Esophagus muscularis mucosa (tissue), 4 donors: ENCODE results near the gene LTB4R2. TPM values are rescaled to one million over a fixed set of nuclear protein-coding genes. Genes with fewer than 3 reads are reported as not detected.

Experiments used
- DNase-seq: peaks from one replicate; pipeline ENCODE4 v3.0.0-alpha.2; 2017; ENCODE audit errors: extremely low spot score
- H3K27ac ChIP-seq, 4 donors: fragments of 200-600 bp; sonication (generic); replicated peaks in 1 of 4; 1 replicate in 3 of 4; 2 replicates in 1 of 4; pipeline ENCODE4 v1.5.1; 2016 to 2019; ENCODE audit warnings: mild to moderate bottlenecking in 1 of 4
- H3K27me3 ChIP-seq, 4 donors: fragments of 200-600 bp; sonication (generic); one replicate each; pipeline versions ENCODE4 v1.5.1 to v1.6.0; 2016 to 2019
- H3K36me3 ChIP-seq, 4 donors: fragments of 200-600 bp; sonication (generic); one replicate each; pipeline ENCODE4 v1.5.1; 2016 to 2019
- H3K4me1 ChIP-seq, 4 donors: fragments of 200-600 bp; sonication (generic); one replicate each; pipeline ENCODE4 v1.5.1; 2016 to 2019
- H3K4me3 ChIP-seq, 4 donors: fragments of 200-600 bp; sonication (generic); 1 replicate in 2 of 4; 2 replicates in 2 of 4; pipeline ENCODE4 v1.5.1; 2016 to 2019; ENCODE audit warnings: mild to moderate bottlenecking in 4 of 4, moderate library complexity in 1 of 4
- H3K9me3 ChIP-seq, 4 donors: fragments of 200-600 bp; sonication (generic); 1 replicate in 3 of 4; 2 replicates in 1 of 4; pipeline ENCODE4 v1.5.1; 2016 to 2019
- EP300 ChIP-seq: sonication (generic); formaldehyde crosslinking; IDR thresholded peaks from one replicate; pipeline ENCODE4 v1.6.1; 2017; ENCODE audit warnings: antibody characterized with exemption
- POLR2A ChIP-seq: fragments of 450-650 bp; IDR thresholded peaks from one replicate; pipeline ENCODE4 v1.6.1; 2017; ENCODE audit warnings: antibody characterized with exemption, moderate library complexity, mild to moderate bottlenecking, low read depth
- POLR2AphosphoS5 ChIP-seq, 2 donors: sonication (generic); formaldehyde crosslinking; IDR thresholded peaks; one replicate each; pipeline ENCODE4 v1.6.1; 2017; ENCODE audit warnings: antibody characterized with exemption in 2 of 2
- WGBS: methylation state at CpG from one replicate; pipeline ENCODE4 v1.1.5; 2018; 5-methylcytosine and 5-hydroxymethylcytosine counted together
- intact Hi-C: fragments of 100-400 bp; cut with DNase I; formaldehyde crosslinking; loops from one replicate; pipeline ENCODE4 v1.15.1; 2023
- total RNA-seq, 4 donors: library from RNA; depleted of rRNA; stranded (reverse); fragments of >200 nt; gene quantifications; one replicate each; pipeline versions ENCODE4 v1.1.0 to v1.2.1, GENCODE V29; 2016
- TF ChIP-seq, protein P1 (sequence below), 3 experiments: fragments of 200-600 bp in 2 of 3; fragments of 450-650 bp in 1 of 3; sonication (generic) in 2 of 3; IDR thresholded peaks; one replicate each; pipeline ENCODE4 v1.5.1; 2017 to 2019; ENCODE audit warnings: antibody characterized with exemption in 3 of 3, mild to moderate bottlenecking in 2 of 3, moderate library complexity in 1 of 3

Gene LTB4R2
- total RNA-seq, 4 donors from 2014 or later, result 1.7 to 3.7 (median 2.4) TPM

GRCh38 chr14:24335461-24336171 is 25.7 kb downstream of the LTB4R2 start:
- Histone ChIP-seq H3K27ac (peak overlapping the region in 3 of 4 donors; percentile 72 to 81 (median 75)), H3K4me3 (peak overlapping the region; percentile 50 to 61 (median 54)), H3K36me3 (peaks cover 0 to 21% (median 0%) of the 10 kb centered on the region in 4 donors), H3K27me3 (peaks cover 0 to 70% (median 26%) of the 10 kb centered on the region in 4 donors), H3K9me3 (no peaks in the 10 kb centered on the region), H3K4me1 (peaks cover 46 to 60% (median 56%) of the 10 kb centered on the region in 4 donors)
- TF ChIP-seq EP300 (no peak), POLR2A (no peak), POLR2AphosphoS5 (IDR thresholded peaks at IDR 0.05) (no peak)
- TF ChIP-seq, protein P1, sequence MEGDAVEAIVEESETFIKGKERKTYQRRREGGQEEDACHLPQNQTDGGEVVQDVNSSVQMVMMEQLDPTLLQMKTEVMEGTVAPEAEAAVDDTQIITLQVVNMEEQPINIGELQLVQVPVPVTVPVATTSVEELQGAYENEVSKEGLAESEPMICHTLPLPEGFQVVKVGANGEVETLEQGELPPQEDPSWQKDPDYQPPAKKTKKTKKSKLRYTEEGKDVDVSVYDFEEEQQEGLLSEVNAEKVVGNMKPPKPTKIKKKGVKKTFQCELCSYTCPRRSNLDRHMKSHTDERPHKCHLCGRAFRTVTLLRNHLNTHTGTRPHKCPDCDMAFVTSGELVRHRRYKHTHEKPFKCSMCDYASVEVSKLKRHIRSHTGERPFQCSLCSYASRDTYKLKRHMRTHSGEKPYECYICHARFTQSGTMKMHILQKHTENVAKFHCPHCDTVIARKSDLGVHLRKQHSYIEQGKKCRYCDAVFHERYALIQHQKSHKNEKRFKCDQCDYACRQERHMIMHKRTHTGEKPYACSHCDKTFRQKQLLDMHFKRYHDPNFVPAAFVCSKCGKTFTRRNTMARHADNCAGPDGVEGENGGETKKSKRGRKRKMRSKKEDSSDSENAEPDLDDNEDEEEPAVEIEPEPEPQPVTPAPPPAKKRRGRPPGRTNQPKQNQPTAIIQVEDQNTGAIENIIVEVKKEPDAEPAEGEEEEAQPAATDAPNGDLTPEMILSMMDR (IDR thresholded peaks at IDR 0.05), result no peak
- no peak for DNase-seq
- intact Hi-C loops, result no loop called here
- WGBS, result 78% methylated on average over 10 of the region's 12 CpGs

GRCh38 chr14:24337144-24337823 is 27.3 kb downstream of the LTB4R2 start:
- 92% methylated on average over 7 of the region's 7 CpGs for WGBS
- TF ChIP-seq, protein P1 (IDR thresholded peaks at IDR 0.05), result no peak
- TF ChIP-seq POLR2A, result no peak
- TF ChIP-seq EP300, result no peak
- no peak for TF ChIP-seq POLR2AphosphoS5 (IDR thresholded peaks at IDR 0.05)
- intact Hi-C loops, result no loop called here

DNA sequence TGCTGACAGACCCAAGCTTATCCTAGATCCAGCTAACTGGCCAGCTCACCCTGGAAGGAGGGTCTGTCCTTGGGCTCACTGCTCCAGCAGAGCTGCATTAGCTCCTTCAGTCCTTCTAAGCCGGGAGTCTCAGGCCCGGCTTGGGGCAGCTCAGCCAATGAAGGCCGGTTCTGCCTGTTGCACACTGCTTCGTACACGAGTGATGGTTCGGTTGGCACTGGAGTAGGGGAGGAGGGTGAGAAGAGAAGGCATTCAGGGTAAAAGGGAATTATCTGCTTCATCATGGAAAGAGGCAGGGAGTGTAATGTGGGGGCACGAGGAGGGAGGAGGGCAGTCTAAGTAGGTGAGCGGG is 27.9 kb downstream of the LTB4R2 start:
- TF ChIP-seq POLR2A (no peak), EP300 (no peak), POLR2AphosphoS5 (IDR thresholded peaks at IDR 0.05) (no peak)
- TF ChIP-seq, protein P1 (IDR thresholded peaks at IDR 0.05), result no peak
- Histone ChIP-seq H3K36me3 (peaks cover 0 to 1% (median 0%) of the 10 kb centered on the region in 4 donors), H3K4me1 (peaks cover 35 to 47% (median 43%) of the 10 kb centered on the region in 4 donors), H3K27ac (no peak overlapping the region), H3K4me3 (no peak overlapping the region), H3K9me3 (no peaks in the 10 kb centered on the region), H3K27me3 (peaks cover 0 to 57% (median 24%) of the 10 kb centered on the region in 4 donors)
- DNase-seq, result no peak
- 88% methylated on average over 8 of the region's 8 CpGs for WGBS
- intact Hi-C loops, result no loop called here

More at GRCh38 chr14:24337144-24337823, 27.3 kb downstream of the LTB4R2 start:
- no peak overlapping the region for H3K4me3 ChIP-seq
- peaks cover 0 to 62% (median 26%) of the 10 kb centered on the region in 4 donors for H3K27me3 ChIP-seq
- H3K27ac ChIP-seq, result no peak overlapping the region
- no peak for DNase-seq
- peaks cover 0 to 6% (median 0%) of the 10 kb centered on the region in 4 donors for H3K36me3 ChIP-seq
- peaks cover 40 to 52% (median 48%) of the 10 kb centered on the region in 4 donors for H3K4me1 ChIP-seq
- H3K9me3 ChIP-seq, result no peaks in the 10 kb centered on the region

GRCh38 chr14:24338843-24339242 is 28.9 kb downstream of the LTB4R2 start:
- no peak for DNase-seq
- WGBS, result 85% methylated on average over 3 of the region's 14 CpGs
- no peaks in the 10 kb centered on the region for H3K36me3 ChIP-seq
- intact Hi-C loops, result no loop called here
- peaks cover 0 to 48% (median 22%) of the 10 kb centered on the region in 4 donors for H3K27me3 ChIP-seq
- peak overlapping the region; percentile 41 to 58 (median 51) for H3K4me3 ChIP-seq
- H3K4me1 ChIP-seq, result peaks cover 27 to 36% (median 33%) of the 10 kb centered on the region in 4 donors
- peak overlapping the region in 2 of 4 donors; percentile 49 to 63 for H3K27ac ChIP-seq
- no peaks in the 10 kb centered on the region for H3K9me3 ChIP-seq
- TF ChIP-seq POLR2AphosphoS5 (IDR thresholded peaks at IDR 0.05), result no peak
- TF ChIP-seq, protein P1 (IDR thresholded peaks at IDR 0.05), result no peak
- TF ChIP-seq POLR2A, result no peak
- TF ChIP-seq EP300, result no peak
